Stimulated activated naive CD4-positive, alpha-beta T cell treated with Interleukin-2 at 50 U/mL for 16 hours (primary cell): ENCODE measurements around the gene VPS36.
"Not testable (repeated sequence)": the region's sequence is repeated elsewhere in the genome, so short reads cannot be mapped to it uniquely, and the experiment has no call there.

ENCODE experiments used
- DNase-seq: peaks from one replicate; lab custom pipeline; 2025; lab: John Stamatoyannopoulos, UW

The VPS36 gene

GRCh38 chr13:52450012-52450792 lies at the start of gene VPS36:
TSS of gene VPS36 (minus strand) at chr13:52450634. CDS start at chr13:52450594, 40 bp downstream.
- DNase-seq: peak; percentile 93

- DNase-seq: not testable (repeated sequence)
Observed at GRCh38 chr13:52497979-52498378, 47.5 kb upstream of the VPS36 start.

- not testable (repeated sequence) for DNase-seq
Observed at GRCh38 chr13:52494241-52494640, 43.8 kb upstream of the VPS36 start.

- not testable (repeated sequence) for DNase-seq
Observed at GRCh38 chr13:52491015-52491414, 40.6 kb upstream of the VPS36 start.

- DNase-seq: not testable (repeated sequence)
Observed at GRCh38 chr13:52488763-52489162, 38.3 kb upstream of the VPS36 start.

GRCh38 chr13:52487078-52487477 lies 36.6 kb upstream of the VPS36 start:
- DNase-seq: not testable (repeated sequence)

- DNase-seq: not testable (repeated sequence)
Observed at GRCh38 chr13:52480677-52481428, 30.4 kb upstream of the VPS36 start.

- DNase-seq: not testable (repeated sequence)
Observed at GRCh38 chr13:52468487-52468886, 18.1 kb upstream of the VPS36 start.

GRCh38 chr13:52463526-52463925 lies 13.1 kb upstream of the VPS36 start:
- DNase-seq: no peak

GRCh38 chr13:52461265-52461664 lies 10.8 kb upstream of the VPS36 start:
- no peak for DNase-seq

GRCh38 chr13:52459668-52460067 lies 9.2 kb upstream of the VPS36 start:
- no peak for DNase-seq

GRCh38 chr13:52455677-52456041 lies 5.2 kb upstream of the VPS36 start:
- peak; percentile 77 for DNase-seq

GRCh38 chr13:52454820-52455676 lies 4.6 kb upstream of the VPS36 start, which contains the start of gene CKAP2:
TSS of gene CKAP2 (plus strand) at chr13:52455478. CDS start at chr13:52455557, 79 bp downstream.
- DNase-seq: peak; percentile 93

- no peak for DNase-seq
Observed at GRCh38 chr13:52454459-52454819, 4.0 kb upstream of the VPS36 start.

GRCh38 chr13:52452470-52452869 lies 2.0 kb upstream of the VPS36 start:
- DNase-seq: no peak

GRCh38 chr13:52451135-52451804 lies 836 bp upstream of the VPS36 start:
- no peak for DNase-seq

- DNase-seq: no peak
Observed at GRCh38 chr13:52450793-52451116, 321 bp upstream of the VPS36 start.

- DNase-seq: no peak
Observed at GRCh38 chr13:52449331-52450011, 963 bp downstream of the VPS36 start.

GRCh38 chr13:52447815-52448552 lies 2.5 kb downstream of the VPS36 start:
- DNase-seq: no peak

- DNase-seq: no peak
Observed at GRCh38 chr13:52447354-52447753, 3.1 kb downstream of the VPS36 start.

- no peak for DNase-seq
Observed at GRCh38 chr13:52446265-52446664, 4.2 kb downstream of the VPS36 start.
